WTC11 (cell line): ENCODE results near the gene MAPKAP1.

Source experiments
- ELF4 ChIP-seq: sonication (generic); formaldehyde crosslinking; IDR thresholded peaks from 2 replicates; pipeline ENCODE4 v1.8.1; 2022; ENCODE audit warnings: low read depth, mild to moderate bottlenecking, moderate library complexity, missing genetic modification reagents
- FOXP1 ChIP-seq: sonication (generic); formaldehyde crosslinking; IDR thresholded peaks from 2 replicates; pipeline ENCODE4 v1.8.0; 2022; ENCODE audit warnings: missing genetic modification reagents, mild to moderate bottlenecking, moderate library complexity, borderline replicate concordance
- SP1 ChIP-seq: sonication (generic); formaldehyde crosslinking; conservative IDR thresholded peaks from 2 replicates; pipeline ENCODE4 v1.8.1; 2022; ENCODE audit warnings: missing genetic modification reagents
- TCF7 ChIP-seq: sonication (generic); formaldehyde crosslinking; IDR thresholded peaks from 2 replicates; pipeline ENCODE4 v1.8.0; 2022; ENCODE audit warnings: mild to moderate bottlenecking, low read depth, missing genetic modification reagents, moderate library complexity
- ZBTB21 ChIP-seq: sonication (generic); formaldehyde crosslinking; IDR thresholded peaks from 2 replicates; pipeline ENCODE4 v1.8.1; 2023; ENCODE audit warnings: mild to moderate bottlenecking, missing genetic modification reagents, borderline replicate concordance
- ZNF219 ChIP-seq: sonication (generic); formaldehyde crosslinking; IDR thresholded peaks from 2 replicates; pipeline ENCODE4 v1.8.0; 2023; ENCODE audit warnings: missing genetic modification reagents, mild to moderate bottlenecking, borderline replicate concordance
- ZNF232 ChIP-seq: sonication (generic); formaldehyde crosslinking; IDR thresholded peaks from 2 replicates; pipeline ENCODE4 v1.8.0; 2022; ENCODE audit warnings: mild to moderate bottlenecking, missing genetic modification reagents
- TF ChIP-seq, protein P1 (sequence below): fragments of 200-600 bp; IDR thresholded peaks from 2 replicates; pipeline ENCODE4 v1.8.0; 2022; ENCODE audit warnings: antibody characterized with exemption
- TF ChIP-seq, protein P2 (sequence below): sonication (generic); formaldehyde crosslinking; IDR thresholded peaks from 2 replicates; pipeline ENCODE4 v1.8.0; 2022; ENCODE audit warnings: mild to moderate bottlenecking, missing genetic modification reagents

DNA sequence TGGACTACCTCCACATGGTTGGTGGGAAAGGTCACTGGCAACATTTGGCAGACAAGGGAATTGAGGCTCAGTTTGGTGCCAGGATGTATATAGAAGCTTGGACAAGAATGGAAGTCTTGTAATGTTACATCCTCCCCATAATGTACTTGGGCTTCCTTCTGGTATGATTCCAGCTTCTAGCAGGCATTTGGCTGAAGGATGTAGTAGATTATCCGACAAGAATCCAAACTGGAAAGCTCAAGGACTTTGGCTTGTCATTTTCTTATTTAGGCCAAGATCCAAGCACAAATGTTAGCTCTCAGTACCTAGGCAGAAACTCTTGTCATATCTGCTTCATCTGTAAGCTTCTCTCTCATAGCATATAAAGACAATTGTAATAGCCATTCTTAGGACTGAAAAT, 209.1 kb downstream of the MAPKAP1 start:
- TF ChIP-seq ELF4 (CRISPR knock-in tag) = no peak
- TF ChIP-seq TCF7 = no peak
- TF ChIP-seq, protein P1, sequence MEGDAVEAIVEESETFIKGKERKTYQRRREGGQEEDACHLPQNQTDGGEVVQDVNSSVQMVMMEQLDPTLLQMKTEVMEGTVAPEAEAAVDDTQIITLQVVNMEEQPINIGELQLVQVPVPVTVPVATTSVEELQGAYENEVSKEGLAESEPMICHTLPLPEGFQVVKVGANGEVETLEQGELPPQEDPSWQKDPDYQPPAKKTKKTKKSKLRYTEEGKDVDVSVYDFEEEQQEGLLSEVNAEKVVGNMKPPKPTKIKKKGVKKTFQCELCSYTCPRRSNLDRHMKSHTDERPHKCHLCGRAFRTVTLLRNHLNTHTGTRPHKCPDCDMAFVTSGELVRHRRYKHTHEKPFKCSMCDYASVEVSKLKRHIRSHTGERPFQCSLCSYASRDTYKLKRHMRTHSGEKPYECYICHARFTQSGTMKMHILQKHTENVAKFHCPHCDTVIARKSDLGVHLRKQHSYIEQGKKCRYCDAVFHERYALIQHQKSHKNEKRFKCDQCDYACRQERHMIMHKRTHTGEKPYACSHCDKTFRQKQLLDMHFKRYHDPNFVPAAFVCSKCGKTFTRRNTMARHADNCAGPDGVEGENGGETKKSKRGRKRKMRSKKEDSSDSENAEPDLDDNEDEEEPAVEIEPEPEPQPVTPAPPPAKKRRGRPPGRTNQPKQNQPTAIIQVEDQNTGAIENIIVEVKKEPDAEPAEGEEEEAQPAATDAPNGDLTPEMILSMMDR = no peak
- no peak for TF ChIP-seq FOXP1 (CRISPR knock-in tag)
- TF ChIP-seq ZNF232 = no peak
- no peak for TF ChIP-seq ZNF219 (CRISPR knock-in tag)
- TF ChIP-seq, protein P2, sequence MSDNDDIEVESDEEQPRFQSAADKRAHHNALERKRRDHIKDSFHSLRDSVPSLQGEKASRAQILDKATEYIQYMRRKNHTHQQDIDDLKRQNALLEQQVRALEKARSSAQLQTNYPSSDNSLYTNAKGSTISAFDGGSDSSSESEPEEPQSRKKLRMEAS (CRISPR knock-in tag) = no peak
- no peak for TF ChIP-seq SP1 (CRISPR knock-in tag)
- TF ChIP-seq ZBTB21 = no peak
